PC-3 (cell line): ENCODE measurements around the gene SPTLC2. TPM values are rescaled to one million over a fixed set of nuclear protein-coding genes. Genes with fewer than 3 reads are reported as not detected.

Experiments used
- ATAC-seq: fragments of 200-7000 bp; cut with Tn5 transposase; 2 replicates; pipeline ENCODE4 v1.9.1; 2020; ENCODE audit warnings: mild to moderate bottlenecking, moderate library complexity
- BruUV-seq: library from RNA; stranded (reverse); fragments of 400-500 nt; replicated peaks from 2 replicates; lab custom pipeline; 2021; lab: Mats Ljungman, UMichigan
- CTCF ChIA-PET: fragments of 300-600 bp; sonication (Branson Sonifier 250); formaldehyde crosslinking; loops from one replicate; lab custom pipeline; 2022; ENCODE audit warnings: antibody characterized with exemption; lab: Charles Lee
- POLR2A ChIA-PET: fragments of 300-600 bp; sonication (Branson Sonifier 250); formaldehyde crosslinking; loops from one replicate; lab custom pipeline; 2022; ENCODE audit warnings: antibody characterized with exemption; ENCODE audit not compliant: unreplicated experiment; lab: Charles Lee
- DNase-seq: peaks from one replicate; pipeline ENCODE4 v3.0.0-alpha.2; 2015
- H2AFZ ChIP-seq: fragments of 300-600 bp; sonication (generic); 2 replicates; pipeline ENCODE4 v1.6.0; 2016; ENCODE audit warnings: antibody characterized with exemption, low read length
- H3F3A ChIP-seq: fragments of 300-600 bp; sonication (generic); one replicate; pipeline ENCODE4 v1.6.0; 2017; ENCODE audit warnings: antibody characterized with exemption, low read length, control low read depth, mild to moderate bottlenecking; ENCODE audit not compliant: unreplicated experiment
- H3K27ac ChIP-seq: fragments of 300-600 bp; sonication (generic); 2 replicates; pipeline ENCODE4 v1.5.1; 2016; ENCODE audit warnings: mild to moderate bottlenecking, low read length
- H3K27me3 ChIP-seq: fragments of 300-600 bp; sonication (generic); 2 replicates; pipeline ENCODE4 v1.6.1; 2016; ENCODE audit warnings: low read length, mixed read lengths
- H3K36me3 ChIP-seq: fragments of 300-600 bp; sonication (generic); 2 replicates; pipeline ENCODE4 v1.6.1; 2016; ENCODE audit warnings: low read depth, mixed run types, low read length, mixed read lengths
- H3K4me1 ChIP-seq: fragments of 300-600 bp; sonication (generic); 2 replicates; pipeline ENCODE4 v1.5.1; 2016; ENCODE audit warnings: low read length; ENCODE audit not compliant: insufficient read depth
- H3K4me2 ChIP-seq: fragments of 300-600 bp; sonication (generic); 2 replicates; pipeline ENCODE4 v1.6.0; 2016; ENCODE audit warnings: low read length
- H3K4me3 ChIP-seq: fragments of 300-600 bp; sonication (generic); 2 replicates; pipeline ENCODE4 v1.5.1; 2016; ENCODE audit warnings: mild to moderate bottlenecking, low read length, mixed read lengths
- H3K79me2 ChIP-seq: fragments of 300-600 bp; sonication (generic); 2 replicates; pipeline ENCODE4 v1.6.1; 2017; ENCODE audit warnings: low read length, mixed read lengths
- H3K9ac ChIP-seq: fragments of 300-600 bp; sonication (generic); 2 replicates; pipeline ENCODE4 v1.6.0; 2016; ENCODE audit warnings: mild to moderate bottlenecking, low read length
- H3K9me2 ChIP-seq: fragments of 300-600 bp; sonication (generic); replicated peaks from 2 replicates; pipeline ENCODE4 v1.6.1; 2016; ENCODE audit warnings: mixed run types, low read length, mixed read lengths
- H3K9me3 ChIP-seq: fragments of 300-600 bp; sonication (generic); 2 replicates; pipeline ENCODE4 v1.6.1; 2016; ENCODE audit warnings: low read length, mixed read lengths
- H4K20me1 ChIP-seq: fragments of 300-600 bp; sonication (generic); 2 replicates; pipeline ENCODE4 v1.6.1; 2016; ENCODE audit warnings: low read length, mixed read lengths
- EZH2 ChIP-seq: fragments of 300-600 bp; sonication (generic); IDR thresholded peaks from one replicate; pipeline ENCODE4 v1.6.1; 2017; ENCODE audit warnings: antibody characterized with exemption, mild to moderate bottlenecking, low read length; ENCODE audit not compliant: unreplicated experiment
- EZH2phosphoT487 ChIP-seq: fragments of 300-600 bp; sonication (generic); IDR thresholded peaks from 2 replicates; pipeline ENCODE4 v1.6.1; 2018; ENCODE audit warnings: mild to moderate bottlenecking, antibody characterized with exemption, low read length, borderline replicate concordance
- intact Hi-C: fragments of 100-400 bp; cut with micrococcal nuclease; formaldehyde crosslinking; loops from 2 replicates; pipeline ENCODE4 v1.9.0; 2023
- total RNA-seq: library from RNA; depleted of rRNA; stranded (reverse); fragments of >200 nt; gene quantifications from 2 replicates; pipeline ENCODE4 v1.2.3, GENCODE V29; 2014
- TF ChIP-seq, protein P1 (sequence below): fragments of 300-600 bp; sonication (generic); conservative IDR thresholded peaks from 2 replicates; pipeline ENCODE4 v1.5.1; 2017; ENCODE audit warnings: antibody characterized with exemption, low read depth, mild to moderate bottlenecking, low read length

Gene SPTLC2
- total RNA-seq, 1 experiment from 2014 or later: 27.6 TPM

DNA sequence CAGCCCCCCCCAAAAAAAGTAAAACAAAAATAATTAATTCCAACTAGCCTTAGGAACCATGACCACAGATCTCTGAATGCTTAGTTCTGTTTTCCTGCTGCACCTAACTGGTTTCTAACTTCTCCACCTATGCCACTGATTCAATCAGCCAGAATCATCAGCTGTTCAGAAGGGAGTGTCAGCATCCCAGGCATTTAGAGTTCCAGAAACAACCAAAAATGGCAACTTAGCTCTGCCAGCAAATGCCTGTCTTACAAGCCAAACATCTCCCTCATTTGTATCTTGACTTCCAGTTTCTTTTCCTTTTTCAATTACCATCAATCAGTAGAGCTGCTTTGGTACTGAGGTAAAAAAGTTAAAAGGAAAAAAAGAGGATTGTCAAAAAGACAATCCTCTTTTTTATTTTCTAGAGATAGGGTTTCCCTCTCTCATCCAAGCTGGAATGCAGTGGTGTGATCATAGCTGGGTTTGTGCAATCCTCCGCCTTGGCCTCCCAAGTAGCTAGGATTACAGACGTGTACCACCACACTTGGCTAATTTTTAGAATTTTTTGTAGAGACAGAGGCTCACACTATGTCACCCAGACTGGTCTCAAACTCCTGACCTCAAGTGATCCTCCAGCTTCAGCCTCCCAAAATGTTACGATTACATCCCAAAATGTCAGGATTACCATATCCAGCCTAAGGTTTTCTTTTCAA lies 72.7 kb downstream of the SPTLC2 start:
- no peaks in the 10 kb centered on the region for H3F3A ChIP-seq
- H3K9me2 ChIP-seq: no peaks in the 10 kb centered on the region
- H3K27me3 ChIP-seq: no peaks in the 10 kb centered on the region
- BruUV-seq: no TSS peak
- H3K9me3 ChIP-seq: no peaks in the 10 kb centered on the region
- TF ChIP-seq EZH2 (no peak), EZH2phosphoT487 (no peak)
- TF ChIP-seq, protein P1, sequence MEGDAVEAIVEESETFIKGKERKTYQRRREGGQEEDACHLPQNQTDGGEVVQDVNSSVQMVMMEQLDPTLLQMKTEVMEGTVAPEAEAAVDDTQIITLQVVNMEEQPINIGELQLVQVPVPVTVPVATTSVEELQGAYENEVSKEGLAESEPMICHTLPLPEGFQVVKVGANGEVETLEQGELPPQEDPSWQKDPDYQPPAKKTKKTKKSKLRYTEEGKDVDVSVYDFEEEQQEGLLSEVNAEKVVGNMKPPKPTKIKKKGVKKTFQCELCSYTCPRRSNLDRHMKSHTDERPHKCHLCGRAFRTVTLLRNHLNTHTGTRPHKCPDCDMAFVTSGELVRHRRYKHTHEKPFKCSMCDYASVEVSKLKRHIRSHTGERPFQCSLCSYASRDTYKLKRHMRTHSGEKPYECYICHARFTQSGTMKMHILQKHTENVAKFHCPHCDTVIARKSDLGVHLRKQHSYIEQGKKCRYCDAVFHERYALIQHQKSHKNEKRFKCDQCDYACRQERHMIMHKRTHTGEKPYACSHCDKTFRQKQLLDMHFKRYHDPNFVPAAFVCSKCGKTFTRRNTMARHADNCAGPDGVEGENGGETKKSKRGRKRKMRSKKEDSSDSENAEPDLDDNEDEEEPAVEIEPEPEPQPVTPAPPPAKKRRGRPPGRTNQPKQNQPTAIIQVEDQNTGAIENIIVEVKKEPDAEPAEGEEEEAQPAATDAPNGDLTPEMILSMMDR: no peak
- H4K20me1 ChIP-seq: no peaks in the 10 kb centered on the region
- ATAC-seq (no peak), DNase-seq (no peak)
- H3K4me3 ChIP-seq: no peak overlapping the region
- intact Hi-C loops: no loop called here
- no peak overlapping the region for H3K4me2 ChIP-seq
- H3K27ac ChIP-seq: no peak overlapping the region
- peaks cover 35% of the 10 kb centered on the region for H3K36me3 ChIP-seq
- H3K9ac ChIP-seq: no peak overlapping the region
- H3K4me1 ChIP-seq: no peaks in the 10 kb centered on the region
- H3K79me2 ChIP-seq: no peaks in the 10 kb centered on the region
- CTCF ChIA-PET: no interaction called here
- POLR2A ChIA-PET: interaction anchor here (0.6 kb wide), 1 partner anchor 225 kb away, joined by 3 read pairs; no protein-coding TSS in a partner anchor
- H2AFZ ChIP-seq: no peak overlapping the region

DNA sequence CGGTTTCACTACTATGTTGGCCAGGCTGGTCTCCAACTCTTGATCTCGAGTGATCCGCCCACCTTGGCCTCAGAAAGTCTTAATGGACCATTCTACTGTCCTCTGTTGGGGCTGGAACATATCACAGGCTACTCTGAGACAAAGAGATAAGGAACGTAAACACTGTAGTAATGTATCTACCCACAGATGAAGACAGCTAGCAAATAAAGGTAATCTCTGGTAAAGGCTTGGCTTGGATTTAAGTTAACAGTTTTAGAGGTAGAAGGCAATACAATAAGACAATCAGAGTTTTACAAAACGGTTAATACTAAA lies 73.2 kb downstream of the SPTLC2 start:
- no peak overlapping the region for H2AFZ ChIP-seq
- no peaks in the 10 kb centered on the region for H3K79me2 ChIP-seq
- CTCF ChIA-PET: no interaction called here
- intact Hi-C loops: no loop called here
- H3K4me3 ChIP-seq: no peak overlapping the region
- ATAC-seq: no peak
- H3F3A ChIP-seq: no peaks in the 10 kb centered on the region
- no peaks in the 10 kb centered on the region for H3K4me1 ChIP-seq
- H3K9me3 ChIP-seq: no peaks in the 10 kb centered on the region
- POLR2A ChIA-PET: interaction anchor here (0.6 kb wide), 1 partner anchor 69 kb away, joined by 3 read pairs; no protein-coding TSS in a partner anchor
- H3K36me3 ChIP-seq: peaks cover 29% of the 10 kb centered on the region
- no peak overlapping the region for H3K4me2 ChIP-seq
- H4K20me1 ChIP-seq: no peaks in the 10 kb centered on the region
- H3K9ac ChIP-seq: no peak overlapping the region
- no peak for DNase-seq
- H3K27ac ChIP-seq: no peak overlapping the region
- H3K9me2 ChIP-seq: no peaks in the 10 kb centered on the region
- no TSS peak for BruUV-seq
- TF ChIP-seq EZH2phosphoT487: no peak
- TF ChIP-seq, protein P1: no peak
- no peak for TF ChIP-seq EZH2
- H3K27me3 ChIP-seq: no peaks in the 10 kb centered on the region
